GM21737 (cell line): ENCODE results near the gene P2RX2.

Experiments
- ATAC-seq: cut with Tn5 transposase; IDR thresholded peaks from one replicate; pipeline ENCODE4 v1.9.1; 2021; ENCODE audit warnings: mild to moderate bottlenecking, moderate library complexity; ENCODE audit not compliant: unreplicated experiment

The P2RX2 gene

GRCh38 chr12:132619386-132620112, 973 bp downstream of the P2RX2 start:
- ATAC-seq = no peak

- no peak for ATAC-seq
These were observed 1.7 kb downstream of the P2RX2 start for GRCh38 chr12:132620113-132620898.

DNA sequence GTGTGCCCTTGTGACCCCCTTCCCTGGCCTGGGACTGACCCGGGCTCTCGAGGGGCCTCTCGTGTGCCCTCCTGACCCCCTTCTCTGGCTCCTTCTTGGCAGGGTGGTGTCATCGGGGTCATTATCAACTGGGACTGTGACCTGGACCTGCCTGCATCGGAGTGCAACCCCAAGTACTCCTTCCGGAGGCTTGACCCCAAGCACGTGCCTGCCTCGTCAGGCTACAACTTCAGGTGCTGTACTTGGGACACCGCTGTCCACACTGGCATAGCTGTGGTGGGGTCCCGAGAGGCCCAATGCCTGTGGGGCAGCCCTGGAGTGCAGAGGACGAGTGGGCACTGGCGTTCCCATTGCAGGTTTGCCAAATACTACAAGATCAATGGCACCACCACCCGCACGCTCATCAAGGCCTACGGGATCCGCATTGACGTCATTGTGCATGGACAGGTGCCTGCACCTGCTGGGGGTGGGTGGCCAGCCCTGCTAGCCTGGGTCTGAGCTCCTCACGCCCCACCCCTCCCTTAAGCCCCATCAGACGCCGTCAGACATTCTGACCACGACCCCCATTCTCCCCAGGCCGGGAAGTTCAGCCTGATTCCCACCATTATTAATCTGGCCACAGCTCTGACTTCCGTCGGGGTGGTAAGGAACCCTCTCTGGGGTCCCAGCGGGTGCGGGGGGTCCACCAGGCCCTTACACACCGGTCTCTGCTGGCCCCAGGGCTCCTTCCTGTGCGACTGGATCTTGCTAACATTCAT, 2.5 kb downstream of the P2RX2 start:
- no peak for ATAC-seq

GRCh38 chr12:132621657-132622435, 3.3 kb downstream of the P2RX2 start:
- ATAC-seq = no peak

DNA sequence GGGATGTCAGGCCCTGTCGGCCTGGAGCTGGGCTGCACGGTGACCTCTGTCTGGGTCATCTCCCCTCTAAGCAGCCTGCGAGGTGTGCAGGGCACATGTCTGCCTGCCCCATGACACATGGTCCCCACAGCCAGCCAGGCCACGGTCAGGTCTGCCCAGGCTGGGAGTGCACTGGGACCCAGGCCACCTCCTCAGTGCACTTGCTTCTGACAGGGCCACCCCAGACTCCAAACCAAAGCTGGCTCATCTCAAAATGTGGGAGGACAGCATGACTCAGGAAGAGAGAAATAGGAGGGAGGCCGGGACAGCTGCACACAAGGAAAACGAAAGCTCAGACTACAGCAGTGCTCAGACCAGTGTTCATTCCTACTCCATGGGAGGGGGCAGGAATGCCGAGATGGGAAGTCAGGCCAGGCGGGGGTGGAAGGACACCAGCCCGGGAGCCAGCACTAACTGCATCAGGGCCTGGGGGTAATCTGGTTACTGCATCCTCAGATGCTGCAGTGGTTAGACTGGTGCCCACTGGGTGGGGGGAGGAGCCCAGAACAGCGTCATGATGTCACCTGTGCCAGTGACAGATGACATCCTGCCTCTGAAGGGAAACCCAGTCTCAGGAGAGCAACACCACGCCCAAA, 4.0 kb downstream of the P2RX2 start:
- no peak for ATAC-seq

- ATAC-seq = no peak
These were observed 4.7 kb downstream of the P2RX2 start for GRCh38 chr12:132623072-132623869.

DNA sequence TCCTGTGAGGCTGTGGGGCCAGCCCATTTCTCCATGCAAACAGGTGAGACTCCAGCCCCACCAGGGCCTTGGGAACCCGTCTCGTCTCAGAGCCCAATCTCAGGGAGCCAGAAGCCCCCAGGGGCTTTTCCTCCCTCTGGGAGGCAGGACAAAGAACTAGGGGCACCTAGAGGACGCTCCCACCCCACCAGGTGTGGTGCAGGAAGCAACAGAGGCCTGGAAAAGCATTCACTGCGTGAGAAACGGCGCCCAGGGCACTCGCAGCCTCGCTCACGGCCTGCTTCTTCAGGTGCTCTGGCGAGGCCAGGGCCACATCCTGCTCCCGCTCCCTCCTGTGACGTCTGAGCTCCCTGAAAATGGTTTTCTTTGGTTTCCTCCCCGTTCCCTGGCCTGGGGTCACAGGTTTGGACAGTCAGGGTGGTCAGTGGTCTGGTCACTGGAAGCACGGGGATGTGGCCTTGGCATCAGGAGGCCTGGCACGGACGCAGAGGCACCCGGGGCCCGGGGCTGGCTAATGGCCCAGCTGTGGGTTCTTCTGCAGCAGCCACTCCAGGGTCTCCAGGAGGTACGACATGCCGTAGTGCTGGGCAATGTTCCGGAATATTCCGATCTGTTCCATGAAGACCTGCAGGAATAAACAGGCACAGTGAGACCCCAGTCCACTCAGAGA, 5.7 kb downstream of the P2RX2 start:
- no peak for ATAC-seq

GRCh38 chr12:132624910-132625630, 6.5 kb downstream of the P2RX2 start:
- ATAC-seq = no peak

DNA sequence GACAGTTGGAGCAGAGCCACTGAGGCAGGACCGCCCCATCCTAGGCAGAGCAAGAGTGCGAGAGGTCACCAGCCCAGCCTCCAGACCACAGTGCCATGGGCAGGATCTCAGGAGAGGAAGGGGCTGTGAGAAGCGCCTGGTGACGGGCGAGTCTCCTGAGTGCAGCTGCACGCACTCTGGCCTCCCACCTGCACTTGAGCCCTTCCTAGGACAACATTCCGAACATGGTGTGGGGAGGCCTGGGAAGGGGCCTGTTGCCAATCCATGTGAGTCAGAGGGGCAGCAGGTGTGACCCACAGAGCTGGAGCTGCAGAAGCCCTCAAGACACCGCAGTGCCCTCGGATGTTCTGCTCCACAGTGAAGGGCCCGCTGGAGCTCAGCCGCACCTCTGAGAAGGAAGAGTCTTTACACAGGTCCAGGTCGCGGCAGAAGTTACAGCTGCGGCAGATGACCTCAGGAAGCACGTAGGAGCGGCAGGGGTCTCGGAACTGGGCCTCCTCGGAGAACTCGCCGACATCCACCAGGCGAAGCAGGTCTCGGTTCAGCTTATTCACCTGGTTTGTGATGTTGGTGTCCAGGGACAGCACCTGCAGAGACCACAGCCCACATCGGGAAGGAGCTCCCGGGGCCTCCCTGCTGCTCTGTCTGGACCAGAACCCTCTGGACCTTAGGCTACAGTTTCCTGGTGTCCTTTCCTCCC, 7.3 kb downstream of the P2RX2 start:
- ATAC-seq = no peak

- ATAC-seq = no peak
These were observed 10.8 kb downstream of the P2RX2 start for GRCh38 chr12:132629330-132629729.

DNA sequence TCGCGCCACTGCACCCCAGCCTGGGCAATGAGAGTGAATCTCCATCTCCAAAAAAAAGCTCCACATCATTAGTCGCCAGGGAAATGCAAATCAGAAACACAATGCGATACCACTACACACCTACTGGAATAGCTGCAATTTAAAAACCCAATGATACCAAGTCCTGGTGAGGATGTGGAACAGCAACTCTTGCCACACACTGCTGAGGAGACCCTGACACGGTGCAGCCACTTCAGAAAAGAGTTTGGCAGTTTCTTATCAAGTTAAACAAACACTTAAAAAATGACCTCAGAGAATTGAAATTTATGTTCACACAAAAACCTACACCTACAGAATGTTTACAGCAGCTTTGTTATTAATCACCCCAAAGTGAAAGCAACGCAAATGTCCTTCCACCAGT, 12.1 kb downstream of the P2RX2 start:
- ATAC-seq = no peak

DNA sequence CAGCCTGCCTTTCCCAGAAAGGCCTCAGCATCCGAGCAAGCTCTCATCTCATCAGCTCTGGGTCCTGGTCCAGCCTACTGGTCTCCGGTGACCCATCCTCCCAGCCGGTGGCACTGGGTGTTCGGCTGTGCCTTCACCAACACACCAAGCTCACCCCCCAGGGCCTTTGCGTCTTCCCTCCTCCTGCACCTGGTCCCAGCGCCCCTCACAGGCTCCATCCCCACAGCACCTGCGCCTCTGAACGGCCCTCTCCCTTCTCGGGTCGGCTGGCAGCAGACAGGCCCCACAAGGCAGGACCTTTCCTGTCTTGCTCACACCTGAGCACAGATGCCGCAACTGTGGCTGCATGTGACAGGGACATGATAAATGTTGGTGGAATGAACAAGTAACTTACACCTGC, 13.1 kb downstream of the P2RX2 start:
- ATAC-seq = no peak

DNA sequence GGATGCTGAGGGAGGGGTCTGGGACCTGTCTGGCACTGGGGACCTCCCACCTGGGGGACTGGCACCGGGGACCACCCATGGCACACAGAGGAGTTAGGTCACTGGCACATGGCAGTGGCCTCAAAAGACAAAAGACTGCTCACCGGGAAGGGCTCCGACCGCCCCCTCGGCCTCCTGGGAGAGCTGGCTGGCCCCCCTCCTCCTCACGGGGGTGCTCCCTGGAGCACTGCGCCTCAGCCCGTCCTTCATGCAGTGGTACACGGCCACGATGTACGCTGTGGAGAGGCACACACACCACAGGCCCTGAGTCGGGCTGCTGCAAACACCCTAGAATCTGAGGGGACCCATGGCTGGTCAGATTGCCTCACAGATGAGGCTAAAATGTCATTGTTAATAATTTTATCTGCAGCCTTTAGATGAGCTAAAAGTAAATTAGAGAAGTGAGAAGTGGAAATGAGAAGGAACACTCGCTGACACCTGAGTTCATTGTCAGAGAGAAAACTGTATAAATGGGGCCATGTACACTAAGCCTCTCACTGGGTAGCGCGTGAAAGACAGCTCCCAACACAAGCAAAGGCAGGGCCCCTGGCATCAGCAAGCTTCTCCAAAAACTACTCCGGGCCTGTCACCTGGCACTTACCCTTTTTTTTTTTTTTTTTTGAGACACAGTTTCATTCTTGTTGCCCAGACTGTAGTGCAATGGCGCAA, 14.1 kb downstream of the P2RX2 start:
- ATAC-seq = no peak

GRCh38 chr12:132633398-132633797, 14.8 kb downstream of the P2RX2 start:
- no peak for ATAC-seq

DNA sequence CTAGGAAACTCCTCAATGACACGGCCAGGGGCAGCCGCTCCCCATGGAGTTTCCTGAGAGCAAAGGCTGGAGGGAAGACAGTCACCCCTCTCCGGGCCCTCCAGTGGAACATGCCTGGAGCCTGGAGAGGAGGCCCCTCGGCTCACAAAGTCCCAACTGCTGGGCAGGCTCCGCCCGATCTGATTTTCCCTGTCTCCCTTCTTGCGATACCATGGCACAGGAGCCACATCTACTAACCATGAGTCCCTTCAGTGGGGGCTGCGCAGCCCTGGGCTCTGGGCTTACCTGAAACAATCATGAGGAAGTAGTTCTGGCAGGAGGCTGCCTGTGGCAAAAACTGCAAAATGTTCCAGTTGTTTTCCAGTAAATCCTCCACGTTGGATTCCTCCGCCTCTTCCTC, 15.3 kb downstream of the P2RX2 start:
- no peak for ATAC-seq

DNA sequence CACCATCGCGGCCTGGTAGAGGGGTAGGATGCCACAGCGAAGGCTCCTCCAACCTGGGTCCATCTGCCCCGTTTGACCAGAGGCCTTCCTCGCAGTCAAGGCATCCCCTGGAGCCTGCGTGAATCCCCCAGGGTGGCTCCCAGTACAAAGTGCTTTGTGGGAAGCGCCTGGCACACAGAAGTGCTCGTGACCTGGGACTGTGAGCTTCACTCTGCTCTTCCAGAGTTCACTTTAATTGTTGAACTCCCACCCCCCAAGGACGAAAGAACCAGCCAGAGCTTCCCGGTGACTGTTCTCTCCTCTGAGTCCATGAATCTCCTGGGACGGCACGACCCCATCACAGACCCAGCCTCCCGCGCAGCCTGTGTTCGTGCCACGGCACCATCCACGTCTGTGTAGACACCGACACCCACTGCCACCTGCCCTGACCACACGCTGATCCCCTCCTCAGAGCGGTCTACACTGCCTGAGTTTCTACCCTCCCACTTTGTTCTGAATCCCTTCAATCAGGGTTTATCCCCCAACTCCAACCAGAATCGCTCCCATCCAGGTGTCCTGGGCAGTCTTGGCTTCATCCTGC, 15.9 kb downstream of the P2RX2 start:
- ATAC-seq = no peak
